ENCODE measurements around the gene PTPRK.

- TF ChIP-seq CTCF (conservative IDR thresholded peaks at IDR 0.05 in 1 of 2, IDR thresholded peaks at IDR 0.05 in 1 of 2; ENCODE audit: extremely low read depth in 1 of 2, insufficient read depth in 1 of 2, low read depth in 1 of 2, low read length in 2 of 2) = peak in 1 of 2 donors; percentile 23
- no peak for TF ChIP-seq EZH2 (IDR thresholded peaks at IDR 0.05; ENCODE audit: borderline replicate concordance, low read length)
Measured at GRCh38 chr6:127956260-127956888, 564.0 kb downstream of the PTPRK start.
